Breast epithelium (tissue), 3 donors: ENCODE results near the gene SLK.

Experiments used
- CTCF ChIP-seq, 3 donors: fragments of 450-650 bp; IDR thresholded peaks; one replicate each; pipeline ENCODE4 v1.5.1; 2016 to 2017; ENCODE audit warnings: antibody characterized with exemption in 3 of 3, mild to moderate bottlenecking in 3 of 3, moderate library complexity in 3 of 3
- POLR2A ChIP-seq: fragments of 450-650 bp; IDR thresholded peaks from one replicate; pipeline ENCODE4 v1.6.1; 2016; ENCODE audit warnings: antibody characterized with exemption, mild to moderate bottlenecking, moderate library complexity
- POLR2AphosphoS5 ChIP-seq, 3 donors: sonication (generic); formaldehyde crosslinking; IDR thresholded peaks; one replicate each; pipeline ENCODE4 v1.6.1; 2017; ENCODE audit warnings: antibody characterized with exemption in 3 of 3

GRCh38 chr10:104036518-104037260 lies 69.7 kb downstream of the SLK start:
- no peak for TF ChIP-seq CTCF (IDR thresholded peaks at IDR 0.05)
- no peak for TF ChIP-seq POLR2A
- no peak for TF ChIP-seq POLR2AphosphoS5 (IDR thresholded peaks at IDR 0.05)
